SK-N-SH (cell line): ENCODE data around the gene TACC2. TPM values are rescaled to one million over a fixed set of nuclear protein-coding genes. Genes with fewer than 3 reads are reported as not detected.

Experiments used
- CTCF ChIA-PET: fragments of 300-600, 350-600 bp; formaldehyde crosslinking; extraction: SDS; loops from one replicate; lab custom pipeline; 2021; lab: Yijun Ruan, JAX
- POLR2A ChIA-PET: fragments of 350-600 bp; sonication (Branson Sonifier 250); formaldehyde crosslinking; extraction: SDS; loops from one replicate; lab custom pipeline; 2020; ENCODE audit warnings: antibody characterized with exemption, inconsistent platforms; lab: Yijun Ruan, JAX
- DNase-seq: peaks from one replicate; pipeline ENCODE4 v3.0.0; 2012
- H2AFZ ChIP-seq: fragments of 200-600 bp; sonication (generic); 2 replicates; pipeline ENCODE4 v1.8.1; 2016; ENCODE audit warnings: antibody characterized with exemption, mild to moderate bottlenecking, low read depth
- H3F3A ChIP-seq: fragments of 200-600 bp; sonication (generic); replicated peaks from 2 replicates; pipeline ENCODE3; 2016; ENCODE audit warnings: antibody characterized with exemption, mild to moderate bottlenecking; ENCODE audit not compliant: insufficient read depth
- H3K27ac ChIP-seq, 2 experiments: fragments of 200-500 bp in 1 of 2; fragments of 200-600 bp in 1 of 2; sonication (Bioruptor generic) in 1 of 2; sonication (generic), shearing (Covaris generic) in 1 of 2; 2 replicates each; pipeline versions ENCODE4 v1.5.1 to v1.6.1; 2014 to 2016; ENCODE audit warnings: low read depth in 2 of 2, inconsistent platforms in 1 of 2, low read length in 1 of 2, mild to moderate bottlenecking in 1 of 2, mixed read lengths in 1 of 2
- H3K27me3 ChIP-seq: fragments of 200-600 bp; sonication (generic), shearing (Covaris generic); 2 replicates; pipeline ENCODE4 v1.6.1; 2016; ENCODE audit warnings: mixed run types; ENCODE audit not compliant: insufficient read depth
- H3K36me3 ChIP-seq, 2 experiments: fragments of 200-500 bp in 1 of 2; fragments of 200-600 bp in 1 of 2; sonication (Bioruptor generic) in 1 of 2; sonication (generic) in 1 of 2; replicated peaks in 1 of 2; 2 replicates each; pipeline versions ENCODE3 to v1.5.1; 2014 to 2016; ENCODE audit warnings: low read length in 1 of 2, mild to moderate bottlenecking in 1 of 2; ENCODE audit not compliant: insufficient read depth in 2 of 2, control insufficient read depth in 1 of 2
- H3K4me1 ChIP-seq, 2 experiments: fragments of 200-500 bp in 1 of 2; fragments of 200-600 bp in 1 of 2; sonication (Bioruptor generic) in 1 of 2; sonication (generic), shearing (Covaris generic) in 1 of 2; 2 replicates each; pipeline versions ENCODE4 v1.5.1 to v1.6.1; 2014 to 2016; ENCODE audit warnings: low read depth in 1 of 2, low read length in 1 of 2, mixed run types in 1 of 2; ENCODE audit not compliant: insufficient read depth in 2 of 2, control insufficient read depth in 1 of 2
- H3K4me2 ChIP-seq: fragments of 200-600 bp; sonication (generic), shearing (Covaris generic); 2 replicates; pipeline ENCODE4 v1.6.1; 2017; ENCODE audit warnings: mixed run types
- H3K4me3 ChIP-seq, 2 experiments: fragments of 200-500 bp in 1 of 2; fragments of 200-600 bp in 1 of 2; sonication (Bioruptor generic) in 1 of 2; sonication (generic), shearing (Covaris generic) in 1 of 2; 2 replicates each; pipeline versions ENCODE4 v1.5.1 to v1.8.1; 2014 to 2016; ENCODE audit warnings: low read depth in 2 of 2, inconsistent platforms in 1 of 2, low read length in 1 of 2, mild to moderate bottlenecking in 1 of 2, mixed read lengths in 1 of 2, moderate library complexity in 1 of 2
- H3K79me2 ChIP-seq: fragments of 200-600 bp; sonication (generic); 2 replicates; pipeline ENCODE4 v1.8.1; 2017; ENCODE audit warnings: mild to moderate bottlenecking; ENCODE audit not compliant: insufficient read depth
- H3K9ac ChIP-seq: fragments of 200-600 bp; sonication (generic); 2 replicates; pipeline ENCODE4 v1.6.1; 2017; ENCODE audit warnings: mixed run types
- H3K9me2 ChIP-seq: fragments of 200-600 bp; sonication (generic); 2 replicates; pipeline ENCODE4 v1.6.1; 2017; ENCODE audit warnings: mixed run types
- H3K9me3 ChIP-seq: fragments of 200-600 bp; sonication (generic); 2 replicates; pipeline ENCODE4 v1.6.1; 2017; ENCODE audit warnings: mixed run types, mild to moderate bottlenecking, moderate library complexity
- H4K20me1 ChIP-seq: fragments of 200-600 bp; sonication (generic); 2 replicates; pipeline ENCODE4 v1.6.1; 2017; ENCODE audit warnings: mild to moderate bottlenecking, mixed run types; ENCODE audit not compliant: insufficient read depth
- CHD2 ChIP-seq: fragments of 150-350 bp; IDR thresholded peaks from 2 replicates; pipeline ENCODE4 v1.6.1; 2018; ENCODE audit warnings: low read length; ENCODE audit not compliant: partially characterized antibody
- ELF1 ChIP-seq: IDR thresholded peaks from 2 replicates; pipeline ENCODE4 v1.4.0; 2012
- EP300 ChIP-seq, 2 experiments: IDR thresholded peaks; 2 replicates each; pipeline versions ENCODE4 v1.4.0 to v1.6.1; 2012; ENCODE audit warnings: borderline replicate concordance in 1 of 2, low read depth in 1 of 2, low read length in 1 of 2
- EZH2phosphoT487 ChIP-seq: fragments of 200-600 bp; sonication (generic); IDR thresholded peaks from 2 replicates; pipeline ENCODE4 v1.6.1; 2017; ENCODE audit warnings: low read depth, mixed run types, mild to moderate bottlenecking, antibody characterized with exemption, moderate library complexity, borderline replicate concordance
- FOSL2 ChIP-seq: IDR thresholded peaks from 2 replicates; pipeline ENCODE4 v1.4.0; 2012; ENCODE audit warnings: low read depth, mild to moderate bottlenecking, moderate library complexity, borderline replicate concordance
- GATA2 ChIP-seq: sonication (generic); formaldehyde crosslinking; IDR thresholded peaks from 2 replicates; pipeline ENCODE4 v1.5.0; 2020; ENCODE audit warnings: mild to moderate bottlenecking, missing genetic modification reagents
- MXI1 ChIP-seq: IDR thresholded peaks from 2 replicates; pipeline ENCODE4 v1.6.1; 2012; ENCODE audit warnings: mild to moderate bottlenecking, low read depth, low read length, improper control_type of control experiment
- POLR2AphosphoS5 ChIP-seq: IDR thresholded peaks from 2 replicates; pipeline ENCODE4 v1.6.1; 2012; ENCODE audit warnings: low read depth, low read length
- RCOR1 ChIP-seq: fragments of 150-350 bp; IDR thresholded peaks from 2 replicates; pipeline ENCODE4 v1.6.1; 2017; ENCODE audit warnings: antibody characterized with exemption, low read length
- RFX5 ChIP-seq: IDR thresholded peaks from 2 replicates; pipeline ENCODE4 v1.6.1; 2012; ENCODE audit warnings: mild to moderate bottlenecking, improper control_type of control experiment, low read length
- SIN3A ChIP-seq: IDR thresholded peaks from 2 replicates; pipeline ENCODE4 v1.6.1; 2012; ENCODE audit warnings: low read depth, mild to moderate bottlenecking, low read length, moderate library complexity, borderline replicate concordance
- SMC3 ChIP-seq: IDR thresholded peaks from 2 replicates; pipeline ENCODE4 v1.6.1; 2012; ENCODE audit warnings: low read depth, low read length, improper control_type of control experiment
- TCF12 ChIP-seq: IDR thresholded peaks from 2 replicates; pipeline ENCODE4 v1.4.0; 2012
- YY1 ChIP-seq: IDR thresholded peaks from 2 replicates; pipeline ENCODE4 v1.4.0; 2012; ENCODE audit warnings: low read depth, mild to moderate bottlenecking
- WGBS: methylation state at CpG from one replicate; pipeline ENCODE4 v1.1.6; 2017; ENCODE audit warnings: low lambda C conversion rate; 5-methylcytosine and 5-hydroxymethylcytosine counted together
- polyA plus RNA-seq, 3 experiments: library from polyadenylated mRNA; depleted of rRNA; stranded (reverse); fragments of >200 nt; gene quantifications; 2 replicates each; pipeline ENCODE4 v1.2.3, GENCODE V29; 2012
- TF ChIP-seq, protein P1 (sequence below): fragments of 200-600 bp; sonication (generic); IDR thresholded peaks from 2 replicates; pipeline ENCODE4 v1.6.1; 2017; ENCODE audit warnings: antibody characterized with exemption, mild to moderate bottlenecking, moderate library complexity
- TF ChIP-seq, protein P2 (sequence below): fragments of 150-350 bp; IDR thresholded peaks from 2 replicates; pipeline ENCODE4 v1.6.1; 2016; ENCODE audit warnings: mild to moderate bottlenecking, low read depth, low read length
- TF ChIP-seq, protein P3 (sequence below): IDR thresholded peaks from 2 replicates; pipeline ENCODE4 v1.4.0; 2012; ENCODE audit warnings: low read depth
- TF ChIP-seq, protein P4 (sequence below): IDR thresholded peaks from 2 replicates; pipeline ENCODE4 v1.6.1; 2012; ENCODE audit warnings: mild to moderate bottlenecking, low read depth, low read length, moderate library complexity
- TF ChIP-seq, protein P5 (sequence below): fragments of 150-350 bp; IDR thresholded peaks from 2 replicates; pipeline ENCODE4 v1.6.1; 2017; ENCODE audit warnings: antibody characterized with exemption, low read length, low read depth, borderline replicate concordance
- TF ChIP-seq, protein P6 (sequence below): IDR thresholded peaks from 2 replicates; pipeline ENCODE4; 2012

Gene TACC2
- polyA plus RNA-seq, 1 of the 3 experiments (the other 2 are of a cell fraction): 8.8 TPM

DNA sequence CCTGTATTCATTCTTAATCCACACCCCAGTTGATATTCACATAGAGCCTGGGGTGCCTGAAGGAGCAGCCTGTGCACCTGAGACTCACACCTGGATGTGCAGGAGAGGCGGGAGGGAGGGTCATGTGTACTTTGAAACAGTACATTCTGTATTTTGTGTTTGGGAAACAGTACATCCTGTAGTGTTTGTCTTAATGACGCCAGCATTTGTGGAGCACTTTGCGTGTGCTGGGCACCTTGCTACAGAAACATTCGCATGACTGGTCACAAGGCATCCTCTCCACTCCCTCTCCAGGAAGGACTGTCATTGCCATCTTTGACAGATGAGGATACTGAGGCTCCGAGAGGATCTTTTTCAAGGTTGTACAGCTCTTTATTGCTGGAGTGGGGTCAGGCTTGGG lies 132.1 kb downstream of the TACC2 start (continued):
- no peak for TF ChIP-seq RFX5
- TF ChIP-seq, protein P1, sequence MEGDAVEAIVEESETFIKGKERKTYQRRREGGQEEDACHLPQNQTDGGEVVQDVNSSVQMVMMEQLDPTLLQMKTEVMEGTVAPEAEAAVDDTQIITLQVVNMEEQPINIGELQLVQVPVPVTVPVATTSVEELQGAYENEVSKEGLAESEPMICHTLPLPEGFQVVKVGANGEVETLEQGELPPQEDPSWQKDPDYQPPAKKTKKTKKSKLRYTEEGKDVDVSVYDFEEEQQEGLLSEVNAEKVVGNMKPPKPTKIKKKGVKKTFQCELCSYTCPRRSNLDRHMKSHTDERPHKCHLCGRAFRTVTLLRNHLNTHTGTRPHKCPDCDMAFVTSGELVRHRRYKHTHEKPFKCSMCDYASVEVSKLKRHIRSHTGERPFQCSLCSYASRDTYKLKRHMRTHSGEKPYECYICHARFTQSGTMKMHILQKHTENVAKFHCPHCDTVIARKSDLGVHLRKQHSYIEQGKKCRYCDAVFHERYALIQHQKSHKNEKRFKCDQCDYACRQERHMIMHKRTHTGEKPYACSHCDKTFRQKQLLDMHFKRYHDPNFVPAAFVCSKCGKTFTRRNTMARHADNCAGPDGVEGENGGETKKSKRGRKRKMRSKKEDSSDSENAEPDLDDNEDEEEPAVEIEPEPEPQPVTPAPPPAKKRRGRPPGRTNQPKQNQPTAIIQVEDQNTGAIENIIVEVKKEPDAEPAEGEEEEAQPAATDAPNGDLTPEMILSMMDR: no peak
- no peak for TF ChIP-seq CHD2
- no peak for TF ChIP-seq ELF1
- TF ChIP-seq RCOR1: no peak

DNA sequence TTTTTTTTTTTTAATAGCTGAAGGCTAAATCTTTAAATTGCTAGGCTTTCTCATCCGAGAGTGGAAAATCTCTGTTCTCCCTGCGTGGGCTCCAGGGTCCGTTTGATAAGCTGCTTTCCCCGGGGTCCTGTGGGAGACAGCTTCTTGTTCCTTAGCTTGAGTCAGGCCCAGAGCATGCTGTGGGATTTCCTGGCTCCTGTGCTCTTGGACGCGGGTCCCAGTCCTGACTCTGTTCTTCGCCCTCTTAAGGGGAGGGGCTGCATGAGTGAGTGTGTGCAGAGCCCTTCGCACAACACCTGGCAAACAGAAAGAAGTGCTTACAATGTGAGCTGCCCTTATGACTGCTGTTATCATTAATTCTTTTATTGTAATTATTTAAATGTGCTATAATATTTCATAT lies 133.5 kb downstream of the TACC2 start:
- H3K4me3 ChIP-seq: no peak overlapping the region
- no peaks in the 10 kb centered on the region for H3K9me2 ChIP-seq
- no peaks in the 10 kb centered on the region for H3K27me3 ChIP-seq
- peaks cover 5% of the 10 kb centered on the region for H3F3A ChIP-seq
- H2AFZ ChIP-seq: no peak overlapping the region
- no peaks in the 10 kb centered on the region for H3K36me3 ChIP-seq
- CTCF ChIA-PET: interaction anchor here (1.0 to 1.2 kb wide), 3 partner anchors 10 kb away, joined by 3 to 5 read pairs (median 3); no protein-coding TSS in a partner anchor
- POLR2A ChIA-PET: interaction anchor here (1.4 kb wide), 1 partner anchor 17 kb away, joined by 3 read pairs; no protein-coding TSS in a partner anchor
- no peak overlapping the region for H3K9ac ChIP-seq
- peaks cover 2 to 10% of the 10 kb centered on the region in 2 experiments; a peak in 3 of 4 replicates for H3K4me1 ChIP-seq
- H3K9me3 ChIP-seq: no peaks in the 10 kb centered on the region
- TF ChIP-seq FOSL2 (no peak), SMC3 (no peak), RCOR1 (no peak), POLR2AphosphoS5 (no peak), GATA2 (CRISPR knock-in tag) (no peak), MXI1 (no peak), TCF12 (no peak), YY1 (no peak), EZH2phosphoT487 (no peak), SIN3A (no peak), EP300 (IDR thresholded peaks at IDR 0.05; ENCODE audit: borderline replicate concordance in 1 of 2, low read depth in 1 of 2, low read length in 1 of 2) (no peak)
- TF ChIP-seq, protein P2, sequence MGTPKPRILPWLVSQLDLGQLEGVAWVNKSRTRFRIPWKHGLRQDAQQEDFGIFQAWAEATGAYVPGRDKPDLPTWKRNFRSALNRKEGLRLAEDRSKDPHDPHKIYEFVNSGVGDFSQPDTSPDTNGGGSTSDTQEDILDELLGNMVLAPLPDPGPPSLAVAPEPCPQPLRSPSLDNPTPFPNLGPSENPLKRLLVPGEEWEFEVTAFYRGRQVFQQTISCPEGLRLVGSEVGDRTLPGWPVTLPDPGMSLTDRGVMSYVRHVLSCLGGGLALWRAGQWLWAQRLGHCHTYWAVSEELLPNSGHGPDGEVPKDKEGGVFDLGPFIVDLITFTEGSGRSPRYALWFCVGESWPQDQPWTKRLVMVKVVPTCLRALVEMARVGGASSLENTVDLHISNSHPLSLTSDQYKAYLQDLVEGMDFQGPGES: no peak
- TF ChIP-seq, protein P3, sequence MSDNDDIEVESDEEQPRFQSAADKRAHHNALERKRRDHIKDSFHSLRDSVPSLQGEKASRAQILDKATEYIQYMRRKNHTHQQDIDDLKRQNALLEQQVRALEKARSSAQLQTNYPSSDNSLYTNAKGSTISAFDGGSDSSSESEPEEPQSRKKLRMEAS: no peak
- TF ChIP-seq, protein P4, sequence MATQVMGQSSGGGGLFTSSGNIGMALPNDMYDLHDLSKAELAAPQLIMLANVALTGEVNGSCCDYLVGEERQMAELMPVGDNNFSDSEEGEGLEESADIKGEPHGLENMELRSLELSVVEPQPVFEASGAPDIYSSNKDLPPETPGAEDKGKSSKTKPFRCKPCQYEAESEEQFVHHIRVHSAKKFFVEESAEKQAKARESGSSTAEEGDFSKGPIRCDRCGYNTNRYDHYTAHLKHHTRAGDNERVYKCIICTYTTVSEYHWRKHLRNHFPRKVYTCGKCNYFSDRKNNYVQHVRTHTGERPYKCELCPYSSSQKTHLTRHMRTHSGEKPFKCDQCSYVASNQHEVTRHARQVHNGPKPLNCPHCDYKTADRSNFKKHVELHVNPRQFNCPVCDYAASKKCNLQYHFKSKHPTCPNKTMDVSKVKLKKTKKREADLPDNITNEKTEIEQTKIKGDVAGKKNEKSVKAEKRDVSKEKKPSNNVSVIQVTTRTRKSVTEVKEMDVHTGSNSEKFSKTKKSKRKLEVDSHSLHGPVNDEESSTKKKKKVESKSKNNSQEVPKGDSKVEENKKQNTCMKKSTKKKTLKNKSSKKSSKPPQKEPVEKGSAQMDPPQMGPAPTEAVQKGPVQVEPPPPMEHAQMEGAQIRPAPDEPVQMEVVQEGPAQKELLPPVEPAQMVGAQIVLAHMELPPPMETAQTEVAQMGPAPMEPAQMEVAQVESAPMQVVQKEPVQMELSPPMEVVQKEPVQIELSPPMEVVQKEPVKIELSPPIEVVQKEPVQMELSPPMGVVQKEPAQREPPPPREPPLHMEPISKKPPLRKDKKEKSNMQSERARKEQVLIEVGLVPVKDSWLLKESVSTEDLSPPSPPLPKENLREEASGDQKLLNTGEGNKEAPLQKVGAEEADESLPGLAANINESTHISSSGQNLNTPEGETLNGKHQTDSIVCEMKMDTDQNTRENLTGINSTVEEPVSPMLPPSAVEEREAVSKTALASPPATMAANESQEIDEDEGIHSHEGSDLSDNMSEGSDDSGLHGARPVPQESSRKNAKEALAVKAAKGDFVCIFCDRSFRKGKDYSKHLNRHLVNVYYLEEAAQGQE: no peak
- TF ChIP-seq, protein P5, sequence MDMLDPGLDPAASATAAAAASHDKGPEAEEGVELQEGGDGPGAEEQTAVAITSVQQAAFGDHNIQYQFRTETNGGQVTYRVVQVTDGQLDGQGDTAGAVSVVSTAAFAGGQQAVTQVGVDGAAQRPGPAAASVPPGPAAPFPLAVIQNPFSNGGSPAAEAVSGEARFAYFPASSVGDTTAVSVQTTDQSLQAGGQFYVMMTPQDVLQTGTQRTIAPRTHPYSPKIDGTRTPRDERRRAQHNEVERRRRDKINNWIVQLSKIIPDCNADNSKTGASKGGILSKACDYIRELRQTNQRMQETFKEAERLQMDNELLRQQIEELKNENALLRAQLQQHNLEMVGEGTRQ: no peak
- TF ChIP-seq, protein P6, sequence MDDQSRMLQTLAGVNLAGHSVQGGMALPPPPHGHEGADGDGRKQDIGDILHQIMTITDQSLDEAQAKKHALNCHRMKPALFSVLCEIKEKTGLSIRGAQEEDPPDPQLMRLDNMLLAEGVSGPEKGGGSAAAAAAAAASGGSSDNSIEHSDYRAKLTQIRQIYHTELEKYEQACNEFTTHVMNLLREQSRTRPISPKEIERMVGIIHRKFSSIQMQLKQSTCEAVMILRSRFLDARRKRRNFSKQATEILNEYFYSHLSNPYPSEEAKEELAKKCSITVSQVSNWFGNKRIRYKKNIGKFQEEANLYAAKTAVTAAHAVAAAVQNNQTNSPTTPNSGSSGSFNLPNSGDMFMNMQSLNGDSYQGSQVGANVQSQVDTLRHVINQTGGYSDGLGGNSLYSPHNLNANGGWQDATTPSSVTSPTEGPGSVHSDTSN: no peak
- H3K79me2 ChIP-seq: peaks cover 11% of the 10 kb centered on the region
- WGBS: 84% methylated on average over 8 of the region's 8 CpGs
- no peaks in the 10 kb centered on the region for H4K20me1 ChIP-seq
- H3K4me2 ChIP-seq: no peak overlapping the region
- no peak for DNase-seq
- H3K27ac ChIP-seq: no peak overlapping the region
